OCI-LY7 (cell line): Measurements from ENCODE around the gene ZNF44. TPM values are rescaled to one million over a fixed set of nuclear protein-coding genes. Genes with fewer than 3 reads are reported as not detected.

ENCODE experiments used
- BruUV-seq: library from RNA; stranded (reverse); fragments of 400-500 nt; replicated peaks from 2 replicates; lab custom pipeline; 2021; lab: Mats Ljungman, UMichigan
- CTCF ChIA-PET: fragments of 300-600 bp; sonication (Branson Sonifier 250); formaldehyde crosslinking; loops from one replicate; lab custom pipeline; 2022; ENCODE audit warnings: antibody characterized with exemption; ENCODE audit not compliant: unreplicated experiment; lab: Charles Lee
- POLR2A ChIA-PET: fragments of 300-600 bp; sonication (Branson Sonifier 250); formaldehyde crosslinking; loops from one replicate; lab custom pipeline; 2022; ENCODE audit warnings: antibody characterized with exemption; lab: Charles Lee
- DNase-seq: peaks from one replicate; pipeline ENCODE4 v3.0.0-alpha.2; 2015; ENCODE audit warnings: low spot score
- H2AFZ ChIP-seq: fragments of 200-600 bp; sonication (generic), shearing (Covaris generic); 2 replicates; pipeline ENCODE4 v1.6.1; 2014; ENCODE audit warnings: mild to moderate bottlenecking, antibody characterized with exemption, low read length, moderate library complexity
- H3K27ac ChIP-seq: fragments of 200-600 bp; sonication (generic); 2 replicates; pipeline ENCODE4 v1.5.1; 2014; ENCODE audit warnings: mixed run types, low read depth, mild to moderate bottlenecking, moderate library complexity, low read length, inconsistent platforms; ENCODE audit not compliant: poor library complexity, severe bottlenecking
- H3K36me3 ChIP-seq: fragments of 200-600 bp; sonication (generic); 2 replicates; pipeline ENCODE4 v1.6.1; 2014; ENCODE audit warnings: mild to moderate bottlenecking, antibody characterized with exemption, low read length, moderate library complexity, mixed read lengths; ENCODE audit not compliant: insufficient read depth
- H3K4me1 ChIP-seq: fragments of 200-600 bp; sonication (generic); 2 replicates; pipeline ENCODE4 v1.5.1; 2014; ENCODE audit warnings: mild to moderate bottlenecking, low read length; ENCODE audit not compliant: insufficient read depth, poor library complexity, severe bottlenecking
- H3K4me2 ChIP-seq: fragments of 200-600 bp; sonication (generic); 2 replicates; pipeline ENCODE4 v1.6.1; 2014; ENCODE audit warnings: mild to moderate bottlenecking, low read length
- H3K4me3 ChIP-seq: fragments of 200-600 bp; sonication (generic); 2 replicates; pipeline ENCODE4 v1.5.1; 2014; ENCODE audit warnings: mild to moderate bottlenecking, low read depth, low read length; ENCODE audit not compliant: poor library complexity, severe bottlenecking
- H3K79me2 ChIP-seq: fragments of 200-600 bp; sonication (generic); 2 replicates; pipeline ENCODE4 v1.6.1; 2016; ENCODE audit warnings: low read depth, mild to moderate bottlenecking, low read length, moderate library complexity, mixed read lengths; ENCODE audit not compliant: insufficient read depth
- H3K9me2 ChIP-seq: fragments of 200-600 bp; sonication (generic); 2 replicates; pipeline ENCODE4 v1.6.1; 2016; ENCODE audit warnings: mild to moderate bottlenecking, low read length, mixed read lengths; ENCODE audit not compliant: insufficient read depth
- H3K9me3 ChIP-seq: fragments of 200-600 bp; sonication (generic); 2 replicates; pipeline ENCODE4 v1.6.1; 2014; ENCODE audit warnings: mild to moderate bottlenecking, mixed run types, low read length, mixed read lengths
- H4K20me1 ChIP-seq: fragments of 200-600 bp; sonication (generic); 2 replicates; pipeline ENCODE4 v1.6.1; 2014; ENCODE audit warnings: mild to moderate bottlenecking, antibody characterized with exemption, low read length, moderate library complexity, mixed read lengths; ENCODE audit not compliant: insufficient read depth
- EZH2phosphoT487 ChIP-seq: fragments of 200-600 bp; sonication (generic); IDR thresholded peaks from 2 replicates; pipeline ENCODE4 v1.6.1; 2018; ENCODE audit warnings: low read depth, borderline replicate concordance, mild to moderate bottlenecking, mixed run types, antibody characterized with exemption, low read length, moderate library complexity, mixed read lengths
- intact Hi-C: fragments of 100-400 bp; cut with micrococcal nuclease; formaldehyde crosslinking; loops from one replicate; pipeline ENCODE4 v1.10.0; 2022; ENCODE audit not compliant: unreplicated experiment
- total RNA-seq, 2 experiments: library from RNA; depleted of rRNA in 1 of 2; stranded (reverse); fragments of >200 nt in 1 of 2; shearing (Covaris generic) in 1 of 2; gene quantifications; 2 replicates each; pipeline ENCODE4 v1.2.3, GENCODE V29; 2014 to 2022
- TF ChIP-seq, protein P1 (sequence below): fragments of 200-600 bp; sonication (generic); conservative IDR thresholded peaks from 2 replicates; pipeline ENCODE4 v1.5.1; 2014; ENCODE audit warnings: mild to moderate bottlenecking, antibody characterized with exemption, low read length, moderate library complexity, mixed read lengths

ZNF44 gene
- total RNA-seq, 2 experiments from 2014 or later: 4.1 to 10.6 TPM

DNA sequence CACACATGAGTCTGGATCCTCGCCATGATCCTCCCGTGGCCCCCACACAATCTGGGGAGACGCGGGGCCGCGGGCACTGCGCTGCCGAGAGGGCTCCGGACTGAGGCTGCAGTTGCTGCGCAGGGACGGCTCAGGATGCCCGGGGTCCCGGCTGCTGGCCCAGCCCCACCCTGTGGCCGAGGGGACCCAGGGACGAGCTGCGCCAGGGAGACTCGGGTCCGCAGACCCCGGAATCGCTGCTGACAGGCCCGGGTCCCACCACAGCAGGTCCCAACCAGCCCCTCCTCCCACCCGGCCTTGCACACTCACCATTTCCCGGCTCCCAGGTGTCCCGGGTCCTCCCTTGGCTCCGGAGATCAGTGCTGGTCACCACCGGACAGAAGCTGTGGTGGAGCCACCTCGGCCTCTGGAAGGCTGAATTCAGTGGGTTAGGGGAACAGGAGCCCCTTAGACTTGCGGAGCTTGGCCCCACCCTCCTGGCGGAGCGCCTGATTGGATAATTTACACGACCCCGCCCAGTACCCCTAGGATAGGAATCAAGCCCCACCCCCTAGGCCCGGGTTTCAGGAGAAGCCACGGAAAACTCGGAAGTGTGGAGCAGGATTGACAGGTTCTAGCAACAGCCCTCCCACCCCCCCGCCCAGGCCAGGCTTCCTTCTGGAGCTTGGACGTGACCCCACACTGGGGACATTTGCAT, 57.4 kb downstream of the ZNF44 start:
- no peak for DNase-seq
- ChIA-PET CTCF (no interaction called here), POLR2A (interaction anchor here (0.6 kb wide), 1 partner anchor 53 kb away, joined by 3 read pairs; no protein-coding TSS in a partner anchor)
- TF ChIP-seq EZH2phosphoT487: no peak
- TF ChIP-seq, protein P1, sequence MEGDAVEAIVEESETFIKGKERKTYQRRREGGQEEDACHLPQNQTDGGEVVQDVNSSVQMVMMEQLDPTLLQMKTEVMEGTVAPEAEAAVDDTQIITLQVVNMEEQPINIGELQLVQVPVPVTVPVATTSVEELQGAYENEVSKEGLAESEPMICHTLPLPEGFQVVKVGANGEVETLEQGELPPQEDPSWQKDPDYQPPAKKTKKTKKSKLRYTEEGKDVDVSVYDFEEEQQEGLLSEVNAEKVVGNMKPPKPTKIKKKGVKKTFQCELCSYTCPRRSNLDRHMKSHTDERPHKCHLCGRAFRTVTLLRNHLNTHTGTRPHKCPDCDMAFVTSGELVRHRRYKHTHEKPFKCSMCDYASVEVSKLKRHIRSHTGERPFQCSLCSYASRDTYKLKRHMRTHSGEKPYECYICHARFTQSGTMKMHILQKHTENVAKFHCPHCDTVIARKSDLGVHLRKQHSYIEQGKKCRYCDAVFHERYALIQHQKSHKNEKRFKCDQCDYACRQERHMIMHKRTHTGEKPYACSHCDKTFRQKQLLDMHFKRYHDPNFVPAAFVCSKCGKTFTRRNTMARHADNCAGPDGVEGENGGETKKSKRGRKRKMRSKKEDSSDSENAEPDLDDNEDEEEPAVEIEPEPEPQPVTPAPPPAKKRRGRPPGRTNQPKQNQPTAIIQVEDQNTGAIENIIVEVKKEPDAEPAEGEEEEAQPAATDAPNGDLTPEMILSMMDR: no peak
- Histone ChIP-seq H3K79me2 (no peaks in the 10 kb centered on the region), H3K4me1 (no peaks in the 10 kb centered on the region), H3K9me2 (no peaks in the 10 kb centered on the region), H3K9me3 (no peaks in the 10 kb centered on the region), H2AFZ (no peak overlapping the region), H3K4me2 (no peak overlapping the region), H3K36me3 (no peaks in the 10 kb centered on the region; the same call in 1 of the 2 replicates), H4K20me1 (no peaks in the 10 kb centered on the region), H3K27ac (no peak overlapping the region), H3K4me3 (no peak overlapping the region)
- intact Hi-C loops: no loop called here
- no TSS peak for BruUV-seq

DNA sequence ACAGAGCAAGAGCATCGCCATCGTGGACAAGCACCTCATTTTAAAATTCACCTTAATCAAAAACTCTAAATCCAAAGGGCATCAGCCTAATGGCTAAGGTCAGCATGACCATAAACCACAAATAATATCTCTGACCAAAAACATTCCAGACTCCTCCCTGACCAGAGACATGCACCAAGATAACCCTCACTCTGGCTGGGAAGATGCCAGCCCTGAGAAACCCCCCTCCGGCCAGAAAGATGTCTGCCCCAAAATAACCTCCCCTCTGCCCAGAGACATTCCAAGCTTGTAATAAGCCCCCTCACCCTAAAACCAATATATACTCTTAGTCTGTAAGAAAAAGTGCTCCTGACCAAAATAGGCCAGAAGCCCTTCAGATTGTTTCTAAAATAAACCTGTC, 61.7 kb downstream of the ZNF44 start:
- Histone ChIP-seq H3K4me2 (no peak overlapping the region), H3K27ac (no peak overlapping the region), H3K4me3 (no peak overlapping the region), H4K20me1 (no peaks in the 10 kb centered on the region), H3K79me2 (no peaks in the 10 kb centered on the region), H3K9me2 (no peaks in the 10 kb centered on the region), H2AFZ (no peak overlapping the region), H3K36me3 (no peaks in the 10 kb centered on the region; the same call in 1 of the 2 replicates), H3K4me1 (no peaks in the 10 kb centered on the region), H3K9me3 (no peaks in the 10 kb centered on the region)
- intact Hi-C loops: no loop called here
- TF ChIP-seq EZH2phosphoT487: no peak
- TF ChIP-seq, protein P1: no peak
- no peak for DNase-seq
- BruUV-seq: no TSS peak
- CTCF ChIA-PET: no interaction called here
- POLR2A ChIA-PET: interaction anchor here (0.7 kb wide), 1 partner anchor 605 kb away, joined by 4 read pairs; no protein-coding TSS in a partner anchor
